GM12891 (cell line): ENCODE data around the gene MMP11.

ENCODE experiments used
- DNase-seq: peaks from one replicate; pipeline ENCODE4 v3.0.0; 2011; ENCODE audit warnings: low spot score; ENCODE audit not compliant: insufficient read length
- FAIRE-seq: peaks from 2 replicates; lab custom pipeline; 2011; peaks lifted over from hg19 to GRCh38; lab: Jason Lieb, UNC
- PAX5 ChIP-seq: IDR thresholded peaks from 2 replicates; pipeline ENCODE4 v1.6.1; 2011; ENCODE audit warnings: low read length, moderate library complexity, mild to moderate bottlenecking; ENCODE audit not compliant: insufficient read depth, severe bottlenecking
- POLR2A ChIP-seq: IDR thresholded peaks from 2 replicates; pipeline ENCODE4 v1.6.1; 2011; ENCODE audit warnings: low read depth, low read length, control low read depth
- POLR2AphosphoS5 ChIP-seq: IDR thresholded peaks from 2 replicates; pipeline ENCODE4 v1.6.1; 2011; ENCODE audit warnings: low read depth, low read length, control low read depth
- POU2F2 ChIP-seq: IDR thresholded peaks from 2 replicates; pipeline ENCODE4 v1.6.1; 2011; ENCODE audit warnings: low read depth, mild to moderate bottlenecking, control low read depth, low read length, moderate library complexity
- SPI1 ChIP-seq: IDR thresholded peaks from 2 replicates; pipeline ENCODE4 v1.6.1; 2011; ENCODE audit warnings: low read depth, low read length, control low read depth
- TAF1 ChIP-seq: IDR thresholded peaks from 2 replicates; pipeline ENCODE4 v1.6.1; 2011; ENCODE audit warnings: low read depth, low read length, control low read depth

The MMP11 gene

DNA sequence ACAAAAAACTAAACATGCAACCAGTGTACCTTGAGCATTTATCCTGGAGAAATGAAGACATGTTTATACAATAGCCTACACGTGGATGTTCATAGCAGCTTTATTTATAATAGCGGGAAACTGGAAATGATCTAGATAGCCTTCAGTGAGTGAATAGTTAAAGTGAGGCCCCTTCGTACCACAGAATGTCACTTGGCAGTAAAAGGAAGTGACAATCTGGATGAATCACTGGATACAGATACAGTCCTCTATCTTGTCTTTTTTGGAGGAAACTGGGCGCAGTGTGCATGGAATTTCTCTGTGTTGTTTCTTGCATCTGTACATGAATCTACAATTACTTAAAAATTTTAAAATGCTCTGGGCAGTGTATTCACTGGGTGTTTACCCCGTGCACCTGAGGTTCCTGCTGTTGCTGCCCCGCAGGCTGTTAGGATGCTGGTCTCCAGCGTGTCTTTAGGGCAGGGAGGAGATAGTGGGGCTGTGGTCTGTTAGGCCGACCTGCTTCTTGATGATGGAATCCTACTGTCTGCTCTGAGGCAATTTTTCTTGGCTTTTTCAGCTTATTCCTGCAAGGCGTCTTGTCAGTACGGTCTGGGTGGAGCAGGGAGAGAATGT lies 43.0 kb downstream of the MMP11 start:
- no peak for TF ChIP-seq PAX5
- TF ChIP-seq POLR2AphosphoS5 = no peak
- no peak for TF ChIP-seq SPI1
- TF ChIP-seq POLR2A = no peak
- no peak for TF ChIP-seq TAF1
- no peak for TF ChIP-seq POU2F2
- FAIRE-seq (no peak), DNase-seq (no peak)

DNA sequence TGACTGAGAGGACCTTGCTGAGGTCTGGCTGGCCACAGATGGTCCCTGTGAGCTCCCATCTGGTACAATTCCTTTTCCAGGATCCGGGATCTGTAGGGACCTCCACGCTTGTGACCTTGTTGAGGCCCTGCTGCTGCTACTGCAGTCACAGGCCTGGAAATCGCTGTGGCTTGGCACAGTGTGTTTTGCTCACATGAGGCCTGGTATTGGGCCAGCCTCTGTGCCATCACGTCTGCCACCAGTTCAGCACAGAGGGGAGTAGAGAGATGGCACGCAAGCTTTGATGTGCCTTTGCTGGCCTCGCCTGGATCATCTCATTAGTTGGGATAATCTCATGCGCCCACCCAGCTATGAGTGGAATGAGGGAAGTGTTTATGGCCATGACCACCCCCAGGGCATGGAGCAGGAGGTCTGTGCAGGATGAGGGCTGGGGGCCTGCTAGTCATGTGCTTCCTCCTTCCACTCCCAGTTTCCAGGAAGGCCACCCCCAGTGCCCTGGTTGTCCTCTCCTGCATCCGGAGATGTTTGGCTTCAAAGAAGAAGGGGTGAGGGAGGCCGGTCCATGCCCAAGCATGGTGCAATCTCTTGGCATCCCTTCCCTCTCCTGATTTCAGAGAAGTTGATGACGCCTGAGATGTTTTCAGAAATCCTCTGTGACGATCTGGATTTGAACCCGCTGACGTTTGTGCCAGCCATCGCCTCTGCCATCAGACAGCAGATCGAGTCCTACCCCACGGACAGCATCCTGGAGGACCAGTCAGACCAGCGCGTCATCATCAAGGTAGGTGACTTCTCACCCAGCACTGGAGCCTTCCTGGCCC lies 43.7 kb downstream of the MMP11 start:
- FAIRE-seq (no peak), DNase-seq (no peak)
- TF ChIP-seq SPI1 (no peak), TAF1 (no peak), POU2F2 (no peak)

- no peak for DNase-seq
- FAIRE-seq = no peak
These were observed 44.5 kb downstream of the MMP11 start for GRCh38 chr22:23817146-23817545.

GRCh38 chr22:23818541-23818940 lies 45.9 kb downstream of the MMP11 start:
- DNase-seq = no peak
- TF ChIP-seq POLR2A = no peak
- no peak for TF ChIP-seq POLR2AphosphoS5
- TF ChIP-seq TAF1 = no peak
- no peak for TF ChIP-seq POU2F2
- no peak for TF ChIP-seq SPI1
- no peak for TF ChIP-seq PAX5
- no peak for FAIRE-seq

More at GRCh38 chr22:23817146-23817545, 44.5 kb downstream of the MMP11 start:
- TF ChIP-seq POU2F2 = no peak
- no peak for TF ChIP-seq PAX5
- TF ChIP-seq POLR2A = no peak
- no peak for TF ChIP-seq POLR2AphosphoS5
- TF ChIP-seq SPI1 = no peak
- no peak for TF ChIP-seq TAF1

DNA sequence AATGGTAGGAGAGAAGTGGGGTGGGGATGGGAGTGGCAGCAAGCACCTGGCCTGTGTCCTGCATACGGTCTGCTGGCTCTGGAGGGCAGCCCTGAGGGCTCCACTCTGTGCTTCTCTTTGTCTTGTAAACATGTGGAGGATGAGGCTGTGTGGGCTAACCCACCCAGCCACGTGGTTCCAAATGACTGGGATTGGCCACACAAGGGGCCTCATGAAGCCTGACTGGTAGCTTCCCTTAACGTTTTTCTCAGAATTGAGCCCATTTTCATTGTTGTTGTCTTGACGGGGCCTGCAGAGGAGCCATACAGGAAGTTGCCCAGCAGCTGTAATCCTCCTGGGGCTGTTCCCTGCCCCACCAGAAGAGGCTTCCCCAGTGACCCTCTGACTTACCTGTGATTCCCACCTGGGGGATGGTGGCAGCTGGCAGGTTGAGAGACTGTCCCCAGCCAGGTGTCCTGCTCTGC lies 48.1 kb downstream of the MMP11 start:
- peak; percentile 71 for FAIRE-seq
- TF ChIP-seq POLR2A (no peak), TAF1 (no peak), POU2F2 (no peak), PAX5 (no peak), POLR2AphosphoS5 (no peak)
- DNase-seq = no peak

DNA sequence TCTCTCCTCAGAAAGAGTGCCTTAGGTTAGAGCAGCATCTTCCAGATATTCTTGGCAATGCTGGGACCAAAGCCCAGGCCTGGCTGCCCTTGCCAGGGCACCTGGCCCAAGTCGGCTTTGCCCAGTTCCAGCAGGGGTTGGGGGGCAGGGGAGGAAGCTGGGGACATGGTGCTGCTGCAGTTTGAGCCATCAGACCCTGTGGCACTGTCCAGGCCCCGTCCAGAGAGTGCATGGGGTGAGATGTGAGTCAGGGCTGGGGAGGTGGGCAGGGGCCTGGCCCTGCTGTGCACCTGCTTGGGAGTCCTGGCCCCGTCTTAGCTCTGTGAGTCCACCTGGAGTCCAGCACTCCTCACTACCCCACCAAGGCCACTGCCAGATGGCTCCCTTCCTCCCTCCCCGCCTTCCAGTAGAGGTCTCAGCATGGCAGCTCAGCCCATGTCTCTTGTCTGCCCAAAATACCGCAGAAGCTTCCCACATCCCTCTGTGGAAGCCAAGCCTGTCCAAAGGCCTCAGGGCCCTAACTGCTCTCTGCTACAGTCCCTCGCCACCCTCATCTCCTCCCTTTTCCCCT lies 49.5 kb downstream of the MMP11 start:
- no peak for TF ChIP-seq POLR2AphosphoS5
- no peak for TF ChIP-seq PAX5
- TF ChIP-seq TAF1 = no peak
- TF ChIP-seq POU2F2 = no peak
- DNase-seq = no peak
- FAIRE-seq = no peak

DNA sequence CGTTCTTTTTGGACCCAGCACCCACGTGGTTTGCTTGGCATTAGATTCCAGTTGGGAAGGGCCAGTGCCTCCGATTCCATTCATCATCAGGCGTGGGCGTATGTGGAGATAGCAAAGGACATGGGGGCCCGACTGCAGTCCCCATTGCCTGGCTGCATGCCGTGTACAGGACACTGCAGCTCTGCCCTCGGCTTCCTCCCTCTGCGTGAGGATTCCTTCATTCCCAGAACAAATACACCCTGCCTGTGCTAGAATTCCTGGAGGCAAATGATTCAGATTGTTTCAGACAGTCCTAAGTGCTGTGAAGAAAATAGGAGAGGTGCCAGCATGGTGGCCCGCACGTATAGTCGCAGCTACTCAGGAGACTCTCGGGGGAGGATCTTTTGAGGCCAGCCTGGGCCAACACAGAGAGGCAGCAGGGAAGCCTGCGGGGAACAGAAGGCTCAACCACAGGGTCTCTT lies 50.7 kb downstream of the MMP11 start:
- FAIRE-seq (no peak), DNase-seq (no peak)
- TF ChIP-seq POLR2AphosphoS5 (no peak), POU2F2 (no peak), PAX5 (no peak), SPI1 (no peak), POLR2A (no peak), TAF1 (no peak)

DNA sequence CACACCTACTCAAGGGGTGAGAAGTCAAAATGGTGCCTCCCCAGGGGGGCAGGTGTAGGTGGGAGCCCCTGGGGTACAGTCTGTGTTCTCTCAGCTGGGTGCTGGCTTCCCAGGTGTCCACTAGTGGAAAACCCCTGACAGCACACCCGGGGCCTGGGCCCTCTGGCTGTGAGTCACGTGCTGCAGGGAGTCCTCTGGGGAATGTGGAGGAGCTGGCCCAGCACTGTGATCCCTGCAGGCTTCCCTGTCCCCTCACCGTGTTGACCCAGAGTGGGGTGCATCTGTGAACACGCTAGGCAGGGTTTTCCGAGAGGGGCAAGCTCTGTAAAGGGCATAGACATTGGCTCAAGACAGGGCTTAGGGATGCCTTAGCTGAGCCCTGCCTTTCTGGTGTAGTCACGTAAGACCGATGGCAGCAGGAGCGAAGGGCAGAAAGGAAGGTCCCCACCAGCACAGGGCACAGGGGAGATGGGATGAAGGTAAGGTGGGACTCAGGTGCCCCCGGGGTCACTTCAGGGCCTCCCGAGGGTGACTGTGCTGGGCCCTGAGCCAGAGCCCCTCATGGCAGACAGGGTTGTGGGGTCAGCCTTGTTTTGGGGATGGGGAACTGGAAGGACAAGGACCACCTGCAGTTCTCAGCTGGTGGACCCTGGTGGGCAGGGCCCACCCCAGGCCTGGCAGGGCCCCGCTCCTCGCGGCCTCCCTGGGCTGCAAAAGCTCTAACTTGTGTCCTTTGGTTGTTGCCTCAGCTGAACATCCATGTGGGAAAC lies 52.0 kb downstream of the MMP11 start:
- no peak for FAIRE-seq

GRCh38 chr22:23825246-23825905 lies 52.7 kb downstream of the MMP11 start:
- no peak for TF ChIP-seq POLR2A
- no peak for TF ChIP-seq PAX5
- TF ChIP-seq SPI1 = no peak
- no peak for TF ChIP-seq TAF1
- no peak for TF ChIP-seq POLR2AphosphoS5
- no peak for TF ChIP-seq POU2F2
- no peak for FAIRE-seq
- no peak for DNase-seq

More for the DNA sequence above, 52.0 kb downstream of the MMP11 start:
- no peak for TF ChIP-seq SPI1
- DNase-seq = no peak
